Loucy (cell line): ENCODE data around the gene SLC26A11.

Experiments used
- EZH2phosphoT487 ChIP-seq: fragments of 200-600 bp; IDR thresholded peaks from 2 replicates; pipeline ENCODE4 v1.6.1; 2018; ENCODE audit warnings: antibody characterized with exemption, mild to moderate bottlenecking, moderate library complexity, borderline replicate concordance
- TF ChIP-seq, protein P1 (sequence below): fragments of 200-600 bp; sonication (generic); conservative IDR thresholded peaks from 2 replicates; pipeline ENCODE4 v1.5.1; 2014; ENCODE audit warnings: mild to moderate bottlenecking, antibody characterized with exemption, low read length

GRCh38 chr17:80202197-80202596 lies 18.0 kb upstream of the SLC26A11 start:
- TF ChIP-seq, protein P1, sequence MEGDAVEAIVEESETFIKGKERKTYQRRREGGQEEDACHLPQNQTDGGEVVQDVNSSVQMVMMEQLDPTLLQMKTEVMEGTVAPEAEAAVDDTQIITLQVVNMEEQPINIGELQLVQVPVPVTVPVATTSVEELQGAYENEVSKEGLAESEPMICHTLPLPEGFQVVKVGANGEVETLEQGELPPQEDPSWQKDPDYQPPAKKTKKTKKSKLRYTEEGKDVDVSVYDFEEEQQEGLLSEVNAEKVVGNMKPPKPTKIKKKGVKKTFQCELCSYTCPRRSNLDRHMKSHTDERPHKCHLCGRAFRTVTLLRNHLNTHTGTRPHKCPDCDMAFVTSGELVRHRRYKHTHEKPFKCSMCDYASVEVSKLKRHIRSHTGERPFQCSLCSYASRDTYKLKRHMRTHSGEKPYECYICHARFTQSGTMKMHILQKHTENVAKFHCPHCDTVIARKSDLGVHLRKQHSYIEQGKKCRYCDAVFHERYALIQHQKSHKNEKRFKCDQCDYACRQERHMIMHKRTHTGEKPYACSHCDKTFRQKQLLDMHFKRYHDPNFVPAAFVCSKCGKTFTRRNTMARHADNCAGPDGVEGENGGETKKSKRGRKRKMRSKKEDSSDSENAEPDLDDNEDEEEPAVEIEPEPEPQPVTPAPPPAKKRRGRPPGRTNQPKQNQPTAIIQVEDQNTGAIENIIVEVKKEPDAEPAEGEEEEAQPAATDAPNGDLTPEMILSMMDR: no peak
- no peak for TF ChIP-seq EZH2phosphoT487
